DND-41 (cell line): ENCODE measurements around the gene SLC22A4.

Experiments
- ATAC-seq: fragments of 200-7000 bp; cut with Tn5 transposase; 3 replicates; pipeline ENCODE4 v1.9.1; 2021; ENCODE audit warnings: low read depth; ENCODE audit not compliant: insufficient read depth
- DNase-seq: peaks from one replicate; pipeline ENCODE4 v3.0.0-alpha.2; 2020
- H2AFZ ChIP-seq: 2 replicates; pipeline ENCODE4 v1.6.0; 2012; ENCODE audit warnings: low read depth, low read length
- H3K27ac ChIP-seq: 2 replicates; pipeline ENCODE4 v1.5.1; 2012; ENCODE audit warnings: low read length, inconsistent platforms
- H3K27me3 ChIP-seq: fragments of 200-600 bp; sonication (generic); 2 replicates; pipeline ENCODE4 v1.6.0; 2012; ENCODE audit warnings: low read length, mild to moderate bottlenecking, inconsistent platforms; ENCODE audit not compliant: insufficient read depth, poor library complexity
- H3K36me3 ChIP-seq: 2 replicates; pipeline ENCODE4 v1.5.1; 2012; ENCODE audit warnings: low read length, inconsistent platforms; ENCODE audit not compliant: insufficient read depth
- H3K4me1 ChIP-seq: 2 replicates; pipeline ENCODE4 v1.5.1; 2012; ENCODE audit warnings: mild to moderate bottlenecking, low read length; ENCODE audit not compliant: insufficient read depth
- H3K4me2 ChIP-seq: 2 replicates; pipeline ENCODE4 v1.6.0; 2012; ENCODE audit warnings: mild to moderate bottlenecking, moderate library complexity, low read length, inconsistent platforms; ENCODE audit not compliant: insufficient read depth
- H3K4me3 ChIP-seq, 2 experiments: fragments of 200-600 bp in 1 of 2; shearing (Covaris generic) in 1 of 2; 2 replicates each; pipeline ENCODE4 v1.5.1; 2012 to 2016; ENCODE audit warnings: inconsistent platforms in 2 of 2, low read length in 2 of 2, mild to moderate bottlenecking in 2 of 2, low read depth in 1 of 2, moderate library complexity in 1 of 2
- H3K79me2 ChIP-seq: 2 replicates; pipeline ENCODE4 v1.6.0; 2012; ENCODE audit warnings: low read length, inconsistent platforms; ENCODE audit not compliant: insufficient read depth
- H3K9ac ChIP-seq: 2 replicates; pipeline ENCODE4 v1.6.0; 2012; ENCODE audit warnings: low read depth, mild to moderate bottlenecking, inconsistent platforms, low read length, moderate library complexity
- H3K9me3 ChIP-seq: 2 replicates; pipeline ENCODE4 v1.5.1; 2012; ENCODE audit warnings: low read length, moderate library complexity, mild to moderate bottlenecking, inconsistent platforms; ENCODE audit not compliant: insufficient read depth, severe bottlenecking
- H4K20me1 ChIP-seq: 2 replicates; pipeline ENCODE4 v1.6.0; 2012; ENCODE audit warnings: low read length; ENCODE audit not compliant: insufficient read depth
- CTCF ChIP-seq: IDR thresholded peaks from 2 replicates; pipeline ENCODE4 v1.5.1; 2012; ENCODE audit warnings: borderline replicate concordance, low read length, moderate library complexity, mild to moderate bottlenecking; ENCODE audit not compliant: poor library complexity, severe bottlenecking; ENCODE audit errors: extremely low read depth
- EZH2 ChIP-seq: IDR thresholded peaks from 3 replicates; pipeline ENCODE4 v1.6.1; 2012; ENCODE audit warnings: borderline replicate concordance, low read depth, mild to moderate bottlenecking, moderate library complexity, low read length, inconsistent platforms; ENCODE audit not compliant: severe bottlenecking

SLC22A4 gene

GRCh38 chr5:132298298-132299212 lies 4.4 kb downstream of the SLC22A4 start:
- H3K4me2 ChIP-seq, result no peak overlapping the region
- H3K79me2 ChIP-seq, result no peaks in the 10 kb centered on the region
- ATAC-seq (no peak), DNase-seq (no peak)
- TF ChIP-seq EZH2 (no peak), CTCF (no peak)
- H3K27me3 ChIP-seq, result peaks cover 31% of the 10 kb centered on the region
- no peaks in the 10 kb centered on the region for H3K36me3 ChIP-seq
- no peak overlapping the region for H3K27ac ChIP-seq
- peaks cover 20% of the 10 kb centered on the region for H3K4me1 ChIP-seq
- H4K20me1 ChIP-seq, result no peaks in the 10 kb centered on the region
- H2AFZ ChIP-seq, result no peak overlapping the region
- H3K4me3 ChIP-seq, result no peak overlapping the region
- H3K9me3 ChIP-seq, result no peaks in the 10 kb centered on the region
- H3K9ac ChIP-seq, result no peak overlapping the region

GRCh38 chr5:132299917-132300316 lies 5.7 kb downstream of the SLC22A4 start:
- Histone ChIP-seq H3K27ac (no peak overlapping the region), H3K9ac (no peak overlapping the region), H3K4me3 (no peak overlapping the region), H3K27me3 (peaks cover 24% of the 10 kb centered on the region), H2AFZ (no peak overlapping the region), H3K79me2 (no peaks in the 10 kb centered on the region), H4K20me1 (no peaks in the 10 kb centered on the region), H3K36me3 (no peaks in the 10 kb centered on the region), H3K4me1 (peaks cover 8% of the 10 kb centered on the region), H3K9me3 (no peaks in the 10 kb centered on the region), H3K4me2 (no peak overlapping the region)
- ATAC-seq (no peak), DNase-seq (no peak)
- no peak for TF ChIP-seq EZH2
- TF ChIP-seq CTCF, result no peak

- no peaks in the 10 kb centered on the region for H4K20me1 ChIP-seq
- H3K4me3 ChIP-seq, result no peak overlapping the region
- H3K27me3 ChIP-seq, result peaks cover 16% of the 10 kb centered on the region
- no peaks in the 10 kb centered on the region for H3K79me2 ChIP-seq
- no peaks in the 10 kb centered on the region for H3K4me1 ChIP-seq
- no peak overlapping the region for H3K27ac ChIP-seq
- H3K4me2 ChIP-seq, result no peak overlapping the region
- H3K9me3 ChIP-seq, result no peaks in the 10 kb centered on the region
- TF ChIP-seq EZH2 (no peak), CTCF (no peak)
- no peaks in the 10 kb centered on the region for H3K36me3 ChIP-seq
- no peak overlapping the region for H2AFZ ChIP-seq
- ATAC-seq (no peak), DNase-seq (no peak)
- no peak overlapping the region for H3K9ac ChIP-seq
These were observed 6.6 kb downstream of the SLC22A4 start for GRCh38 chr5:132300577-132301343.
